K562 (cell line): Measurements from ENCODE around the gene GNAZ. TPM values are rescaled to one million over a fixed set of nuclear protein-coding genes. Genes with fewer than 3 reads are reported as not detected.

Source experiments
- BHLHE40 ChIP-seq: IDR thresholded peaks from 2 replicates; pipeline ENCODE4 v1.6.1; 2011; ENCODE audit warnings: low read length, improper control_type of control experiment
- CBX1 ChIP-seq: sonication (generic); IDR thresholded peaks from 2 replicates; pipeline ENCODE4 v1.6.1; 2016; ENCODE audit warnings: antibody characterized with exemption, low read depth, mild to moderate bottlenecking
- CBX2 ChIP-seq: fragments of 200-600 bp; sonication (generic); IDR thresholded peaks from one replicate; pipeline ENCODE4 v1.6.1; 2012; ENCODE audit warnings: mild to moderate bottlenecking, low read length, inconsistent platforms; ENCODE audit not compliant: insufficient read depth, poor library complexity, severe bottlenecking
- E2F8 ChIP-seq: fragments of 450-650 bp; IDR thresholded peaks from 2 replicates; pipeline ENCODE4 v1.7.1; 2018; ENCODE audit warnings: mild to moderate bottlenecking, low read depth; ENCODE audit not compliant: partially characterized antibody
- EHMT2 ChIP-seq: fragments of 450-650 bp; IDR thresholded peaks from 2 replicates; pipeline ENCODE4 v1.6.1; 2018; ENCODE audit warnings: antibody characterized with exemption
- ESRRB ChIP-seq: fragments of 250-450 bp; sonication (Bioruptor Pico); IDR thresholded peaks from 2 replicates; pipeline ENCODE4 v1.5.0; 2020; ENCODE audit warnings: mild to moderate bottlenecking, moderate library complexity, borderline replicate concordance
- MLX ChIP-seq, 2 experiments: fragments of 450-650 bp in 1 of 2; sonication (generic) in 1 of 2; formaldehyde crosslinking; conservative IDR thresholded peaks; 2 replicates each; pipeline versions ENCODE4 v1.4.0 to v1.8.1; 2020 to 2022; ENCODE audit warnings: mild to moderate bottlenecking in 1 of 2, missing genetic modification reagents in 1 of 2
- RBM17 ChIP-seq: fragments of 200-400 bp; formaldehyde crosslinking; IDR thresholded peaks from 2 replicates; pipeline ENCODE4 v1.6.1; 2017; ENCODE audit warnings: low read depth, mild to moderate bottlenecking, low read length, borderline replicate concordance
- RCOR1 ChIP-seq, 2 experiments: IDR thresholded peaks; 2 replicates each; pipeline ENCODE4 v1.6.1; 2012; ENCODE audit warnings: low read depth in 2 of 2, low read length in 2 of 2, borderline replicate concordance in 1 of 2, improper control_type of control experiment in 1 of 2
- SPI1 ChIP-seq: IDR thresholded peaks from 2 replicates; pipeline ENCODE4 v1.6.1; 2011; ENCODE audit warnings: low read depth, low read length, control low read depth, borderline replicate concordance
- SRSF7 ChIP-seq: fragments of 200-400 bp; formaldehyde crosslinking; optimal IDR thresholded peaks from 2 replicates; pipeline ENCODE3; 2017; ENCODE audit warnings: mild to moderate bottlenecking, low read depth, low read length
- TFAM ChIP-seq: fragments of 250-450 bp; sonication (Bioruptor Pico); conservative IDR thresholded peaks from 2 replicates; pipeline ENCODE4 v1.5.0; 2021; ENCODE audit warnings: mild to moderate bottlenecking, moderate library complexity
- YY1 ChIP-seq, 3 experiments: IDR thresholded peaks; 2 replicates each; pipeline ENCODE4 v1.6.1; 2011; ENCODE audit warnings: low read length in 2 of 3, mild to moderate bottlenecking in 2 of 3, moderate library complexity in 2 of 3, borderline replicate concordance in 1 of 3, control low read depth in 1 of 3, low read depth in 1 of 3; ENCODE audit not compliant: insufficient read depth in 3 of 3, insufficient replicate concordance in 2 of 3, control insufficient read depth in 1 of 3, insufficient read length in 1 of 3; ENCODE audit errors: extremely low read depth in 1 of 3
- ZEB2 ChIP-seq: fragments of 450-650 bp; IDR thresholded peaks from 2 replicates; pipeline ENCODE4 v1.6.1; 2016
- ZKSCAN3 ChIP-seq: fragments of 250-450 bp; sonication (Bioruptor Pico); IDR thresholded peaks from 2 replicates; pipeline ENCODE4 v1.4.0; 2020
- ZNF277 ChIP-seq: fragments of 250-450 bp; sonication (Bioruptor Pico); IDR thresholded peaks from 2 replicates; pipeline ENCODE4 v1.8.0; 2022; ENCODE audit warnings: inconsistent platforms, mild to moderate bottlenecking, moderate library complexity, borderline replicate concordance
- ZNF398 ChIP-seq: fragments of 250-450 bp; sonication (Bioruptor Pico); IDR thresholded peaks from 2 replicates; pipeline ENCODE4 v1.8.0; 2021; ENCODE audit warnings: moderate library complexity, mild to moderate bottlenecking, inconsistent platforms
- polyA plus RNA-seq, 8 experiments: library from polyadenylated mRNA; depleted of rRNA in 4 of 8; stranded (reverse) in 5 of 8; unstranded in 3 of 8; fragments of >200 nt; fragmentation: Nextera tagmentation in 2 of 8; fragmentation: Illumina TruSeq in 1 of 8; extraction: Ambion mirVana in 2 of 8; extraction: Trizol in 1 of 8; gene quantifications; 2 replicates each; pipeline versions ENCODE4 v1.2.1 to v1.2.3, GENCODE V29; 2011 to 2014; ENCODE audit warnings: inconsistent platforms in 1 of 8, missing spikeins in 1 of 8
- total RNA-seq, 7 experiments: library from RNA; depleted of rRNA in 6 of 7; stranded (reverse); fragments of >200 nt in 6 of 7; fragmentation: Illumina TruSeq in 2 of 7; extraction: Trizol in 2 of 7; gene quantifications; 2 replicates each; pipeline versions ENCODE4 v1.2.1 to v1.2.3, GENCODE V29; 2011 to 2021; ENCODE audit warnings: low replicate concordance in 1 of 7

GNAZ gene
- total and polyA plus RNA-seq, 9 of the 15 experiments (the other 6 are each of a cell fraction or from before 2014, with no cell fraction given): 0.04 to 0.22 (median 0.13) TPM; not detected in 3

- no peak for TF ChIP-seq EHMT2
- TF ChIP-seq ZNF398 (CRISPR knock-in tag): no peak
- no peak for TF ChIP-seq ESRRB (CRISPR knock-in tag)
- TF ChIP-seq E2F8: no peak
- no peak for TF ChIP-seq CBX1
- no peak for TF ChIP-seq ZNF277 (CRISPR knock-in tag)
- TF ChIP-seq RCOR1 (IDR thresholded peaks at IDR 0.05; ENCODE audit: borderline replicate concordance in 1 of 2, low read depth in 2 of 2, low read length in 2 of 2): 0 out of 4 replicates have a peak, but pooled peaks of 1 of the 2 experiments have one; percentile 7
- TF ChIP-seq ZEB2: no peak
- TF ChIP-seq ZKSCAN3 (CRISPR knock-in tag): no peak
- TF ChIP-seq SPI1: no peak; the same call in 1 of the 2 replicates
- no peak for TF ChIP-seq CBX2
- no peak for TF ChIP-seq SRSF7
- TF ChIP-seq BHLHE40: peak; percentile 50; the same call in 1 of the 2 replicates
- TF ChIP-seq YY1 (IDR thresholded peaks at IDR 0.05; ENCODE audit: borderline replicate concordance in 1 of 3, control insufficient read depth in 1 of 3, extremely low read depth in 1 of 3, insufficient read depth in 3 of 3, insufficient read length in 1 of 3, insufficient replicate concordance in 2 of 3, low read depth in 1 of 3, low read length in 2 of 3): no peak
- peak in 1 of 2 experiments; percentile 12; a peak in 1 of 4 replicates for TF ChIP-seq MLX (CRISPR knock-in tag; conservative IDR thresholded peaks at IDR 0.05)
- no peak for TF ChIP-seq RBM17
- TF ChIP-seq TFAM: no peak
Observed at GRCh38 chr22:23072077-23072910, 2.0 kb downstream of the GNAZ start (continued).
